ENCODE data around the gene LRRC10.
A peak's percentile ranks its signal among the peaks of the same experiment; 100 is the strongest.

LRRC10 gene

DNA sequence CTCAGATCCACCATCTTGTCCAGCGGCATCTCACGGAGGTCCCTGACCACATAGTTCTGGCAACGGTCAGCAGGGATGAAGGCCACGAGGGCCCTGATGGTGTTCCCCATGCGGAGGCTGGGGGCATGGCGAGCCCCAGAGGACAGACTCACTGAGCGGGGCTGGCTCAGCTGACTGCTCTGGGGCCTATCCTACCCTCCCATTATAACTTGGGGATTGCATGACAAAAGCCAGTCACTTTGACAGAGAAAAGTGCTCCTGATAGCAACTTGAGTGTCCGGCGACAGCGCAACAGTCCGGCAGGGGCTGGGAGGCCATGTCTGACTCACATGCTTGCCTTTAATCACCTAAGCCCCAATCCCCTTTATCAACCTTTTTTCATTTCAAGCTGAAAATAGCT is at the start of gene LRRC10:
Gene LRRC10 (minus strand): TSS at position 179 of the 400 bp plus-strand sequence. CDS start 69 bp downstream, at position 110.
- DNase-seq (ENCODE audit: low read depth in 2 of 2): no peak

GRCh38 chr12:69660164-69660863 is 49.6 kb upstream of the LRRC10 start:
- no peak for DNase-seq (ENCODE audit: low read depth in 2 of 2)

GRCh38 chr12:69658203-69658602 is 47.5 kb upstream of the LRRC10 start:
- DNase-seq (ENCODE audit: low read depth in 2 of 2): no peak

DNA sequence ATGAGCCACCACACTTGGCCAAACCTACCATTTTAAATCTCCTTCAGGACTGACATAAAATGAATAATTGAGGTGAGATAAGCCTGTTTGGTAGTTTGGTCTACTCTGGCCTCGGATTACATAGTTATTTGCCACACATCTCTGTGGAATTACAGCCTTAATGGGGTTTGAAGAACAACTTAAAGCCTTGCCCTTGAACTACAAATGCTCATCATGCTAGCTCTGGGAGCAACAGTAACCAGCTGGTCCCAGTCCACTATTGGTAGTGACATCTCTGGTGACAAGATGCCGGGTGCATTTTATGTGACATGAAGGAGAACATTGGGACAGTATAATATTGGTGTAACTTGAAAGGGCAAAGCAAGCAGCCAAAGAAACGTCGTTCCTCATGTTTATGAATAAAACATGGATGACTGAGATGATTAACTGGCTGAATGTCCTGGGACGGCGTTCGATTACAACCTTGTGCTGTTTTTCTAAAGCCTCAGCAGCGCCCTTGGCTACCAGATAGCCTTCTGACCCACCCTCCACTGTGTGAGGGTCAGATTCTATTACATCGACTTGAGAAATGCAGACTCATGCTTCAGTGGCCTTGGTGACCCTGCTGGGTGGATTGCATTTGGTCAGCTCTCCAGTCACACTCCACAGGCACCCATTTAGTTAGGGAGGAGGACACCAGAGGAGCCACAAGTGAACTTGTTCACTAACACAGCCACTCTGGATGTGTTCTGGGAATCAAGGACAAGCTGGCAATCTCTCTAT is 46.9 kb upstream of the LRRC10 start:
- no peak for DNase-seq (ENCODE audit: low read depth in 2 of 2)

DNA sequence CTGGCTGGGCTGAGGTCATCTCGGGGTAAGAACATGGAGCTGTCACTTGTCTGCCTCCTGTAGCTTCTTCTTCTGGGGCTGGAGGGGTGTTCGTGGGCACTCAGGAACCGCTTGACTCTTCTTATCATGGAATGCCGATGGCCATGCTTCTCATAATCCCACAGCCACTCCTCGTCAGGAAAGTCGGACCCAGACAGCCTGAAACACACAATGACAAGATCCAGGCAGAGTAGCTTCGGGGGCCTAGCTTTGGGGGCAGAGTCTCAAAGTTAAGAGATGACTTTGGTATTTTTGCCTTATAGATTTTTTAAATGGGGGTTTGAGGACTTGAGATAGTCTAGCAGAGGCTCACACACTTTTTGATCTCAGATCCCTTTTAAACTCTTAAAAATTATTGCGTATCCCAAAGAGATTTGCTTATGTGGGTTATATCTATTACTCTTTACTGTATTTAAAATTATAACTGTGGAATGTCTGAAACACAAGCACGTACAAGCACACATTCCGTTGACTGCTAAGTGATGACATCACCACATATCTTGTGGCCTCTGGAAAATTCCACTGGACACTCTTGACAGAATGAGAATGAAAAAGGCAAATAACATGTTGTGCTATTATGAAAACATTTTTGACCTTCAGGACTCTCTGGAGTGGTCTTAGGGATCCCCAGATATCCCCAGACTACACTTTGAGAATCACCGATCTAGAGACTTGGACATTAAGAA is 45.1 kb upstream of the LRRC10 start:
- peak; percentile 83 to 84 for DNase-seq (ENCODE audit: low read depth in 2 of 2)

DNA sequence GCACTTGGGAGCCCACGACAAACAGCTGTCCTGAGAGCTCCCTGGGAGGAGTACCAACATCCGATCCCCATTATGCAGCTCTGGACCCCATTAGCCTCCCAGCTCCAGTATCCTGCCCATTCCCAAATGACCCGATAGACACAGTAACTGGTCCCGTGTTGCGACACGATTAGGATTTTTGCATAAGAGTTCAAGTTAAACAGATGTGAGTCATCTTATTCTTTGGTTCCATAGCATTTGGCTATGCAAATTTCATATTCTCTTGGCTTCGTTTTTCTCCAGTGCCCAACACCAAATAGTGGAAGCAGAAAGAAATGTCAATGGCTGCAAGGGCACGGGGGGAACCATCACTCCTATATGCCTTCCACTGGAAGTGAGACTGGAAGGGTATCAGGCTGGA is 43.0 kb upstream of the LRRC10 start:
- peak; percentile 15 to 26 for DNase-seq (ENCODE audit: low read depth in 2 of 2)

DNA sequence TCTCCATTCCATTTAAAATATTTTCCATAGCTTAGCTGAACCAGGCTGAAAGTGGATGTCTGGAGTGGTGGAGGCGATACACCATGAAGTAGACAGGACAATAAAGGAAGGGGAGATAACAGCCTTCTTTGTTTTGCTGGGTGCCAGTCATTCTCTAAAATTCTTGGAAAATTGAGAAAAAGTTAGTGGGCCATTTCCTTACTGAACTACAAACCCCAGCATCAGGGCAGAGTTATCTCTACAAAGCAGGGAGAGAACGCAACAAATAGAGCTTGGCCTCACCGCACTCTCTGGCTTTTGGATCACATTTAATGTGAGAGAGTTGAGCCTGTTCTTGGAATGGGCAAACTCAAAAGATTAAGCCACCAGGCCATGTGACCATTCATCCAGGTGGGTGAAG is 41.2 kb upstream of the LRRC10 start:
- no peak for DNase-seq (ENCODE audit: low read depth in 2 of 2)

GRCh38 chr12:69649529-69649928 is 38.8 kb upstream of the LRRC10 start:
- no peak for DNase-seq (ENCODE audit: low read depth in 2 of 2)

DNA sequence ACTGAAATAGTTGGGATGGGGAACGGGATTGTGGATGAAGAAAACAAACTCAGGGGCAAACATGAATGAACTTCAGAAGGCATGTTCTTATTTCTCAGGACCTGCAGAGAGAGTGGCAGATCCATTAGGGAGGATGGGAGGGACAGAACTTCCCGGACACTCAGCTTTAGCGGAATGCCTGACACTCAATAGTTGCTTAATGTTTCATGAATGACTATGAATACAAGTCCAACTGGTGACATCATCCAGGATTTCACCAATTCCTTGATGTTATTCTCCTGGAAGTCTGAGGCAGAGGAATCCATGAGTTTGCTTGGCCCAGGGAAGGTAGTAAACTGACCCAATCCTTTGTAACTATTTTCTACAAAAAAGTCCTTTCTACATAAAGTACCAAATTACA is 37.8 kb upstream of the LRRC10 start:
- DNase-seq (ENCODE audit: low read depth in 2 of 2): peak; percentile 77 to 78

GRCh38 chr12:69647178-69647577 is 36.5 kb upstream of the LRRC10 start:
- no peak for DNase-seq (ENCODE audit: low read depth in 2 of 2)

- no peak for DNase-seq (ENCODE audit: low read depth in 2 of 2)
These were observed 34.3 kb upstream of the LRRC10 start for GRCh38 chr12:69645031-69645430.

DNA sequence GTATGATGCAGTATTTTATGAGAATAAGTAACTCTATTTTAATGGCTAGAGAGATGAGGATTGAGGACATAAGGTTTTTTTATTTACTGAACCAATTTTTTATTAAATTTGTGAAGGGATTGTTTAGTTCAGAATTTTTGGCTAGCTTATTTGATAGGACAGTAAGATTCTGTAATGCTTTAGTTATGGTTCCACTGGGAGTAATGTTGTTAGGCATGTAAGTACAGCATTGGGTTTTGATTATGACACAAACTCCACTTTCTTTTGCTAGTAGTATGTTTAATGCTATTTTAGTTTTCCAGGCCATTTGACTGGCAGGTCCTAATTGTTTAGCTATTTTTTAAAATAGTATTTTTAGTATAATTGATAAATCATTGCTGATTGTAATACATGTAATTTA is 33.8 kb upstream of the LRRC10 start:
- no peak for DNase-seq (ENCODE audit: low read depth in 2 of 2)

DNA sequence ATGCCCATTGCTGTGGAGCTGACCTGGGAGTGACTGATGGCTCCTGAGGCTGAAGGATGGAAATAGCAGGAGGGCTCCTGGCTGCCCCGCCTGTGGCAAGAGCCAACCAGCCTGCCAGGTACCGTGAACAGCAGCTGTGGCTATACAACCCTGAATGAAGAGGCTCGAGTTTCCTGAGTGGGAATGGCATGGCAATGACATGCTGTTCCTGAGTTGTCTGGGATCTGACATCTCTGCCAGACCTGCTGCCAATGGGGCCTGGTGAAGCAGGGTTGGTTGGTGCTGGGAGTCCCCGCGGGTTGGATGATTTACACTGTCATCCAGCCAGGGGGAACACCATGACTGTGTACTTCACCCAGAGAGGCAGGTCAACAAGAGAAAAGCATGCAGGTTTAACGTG is 31.8 kb upstream of the LRRC10 start:
- DNase-seq (ENCODE audit: low read depth in 2 of 2): no peak

GRCh38 chr12:69641546-69641945 is 30.8 kb upstream of the LRRC10 start:
- DNase-seq (ENCODE audit: low read depth in 2 of 2): no peak

- DNase-seq (ENCODE audit: low read depth in 2 of 2): peak; percentile 32 to 38
These were observed 28.8 kb upstream of the LRRC10 start for GRCh38 chr12:69639400-69640016.

DNA sequence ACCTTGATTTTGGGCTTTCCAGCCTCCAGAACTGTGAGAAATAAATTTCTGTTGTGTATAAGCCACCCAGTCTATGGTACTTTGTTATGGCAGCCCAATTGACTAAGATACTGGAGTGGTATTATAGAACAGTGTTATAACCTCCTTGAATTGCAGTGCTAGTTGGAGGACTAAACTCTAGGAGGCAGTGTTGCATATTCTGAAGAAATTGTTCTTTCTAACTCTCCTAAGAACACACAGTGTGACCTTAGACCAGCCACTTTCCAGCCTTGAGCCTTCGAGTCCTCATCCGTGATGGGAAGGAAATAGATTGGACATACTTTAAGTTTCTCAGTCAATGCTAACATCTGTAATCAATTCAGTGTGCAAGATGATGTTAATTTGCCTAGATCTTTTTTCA is 22.4 kb upstream of the LRRC10 start:
- DNase-seq (ENCODE audit: low read depth in 2 of 2): no peak

DNA sequence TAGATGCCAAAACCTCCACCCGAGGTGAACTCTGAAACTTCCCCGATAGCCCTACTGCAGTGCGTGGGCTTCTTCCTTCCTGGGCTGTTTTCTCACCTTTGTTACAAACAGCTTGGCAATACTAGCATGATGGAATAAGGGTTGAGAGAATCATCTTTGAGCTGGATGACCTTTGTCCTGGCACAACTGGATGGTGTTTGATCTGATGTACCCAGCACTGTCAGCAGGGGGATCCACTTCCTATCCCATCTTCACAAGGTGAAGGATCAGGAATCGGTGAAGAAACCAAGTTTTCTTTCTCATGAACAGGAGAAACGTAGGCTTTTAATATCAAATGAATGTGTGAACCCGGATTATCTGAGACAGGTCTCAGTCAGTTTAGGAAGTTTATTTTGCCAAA is 19.5 kb upstream of the LRRC10 start:
- DNase-seq (ENCODE audit: low read depth in 2 of 2): no peak

DNA sequence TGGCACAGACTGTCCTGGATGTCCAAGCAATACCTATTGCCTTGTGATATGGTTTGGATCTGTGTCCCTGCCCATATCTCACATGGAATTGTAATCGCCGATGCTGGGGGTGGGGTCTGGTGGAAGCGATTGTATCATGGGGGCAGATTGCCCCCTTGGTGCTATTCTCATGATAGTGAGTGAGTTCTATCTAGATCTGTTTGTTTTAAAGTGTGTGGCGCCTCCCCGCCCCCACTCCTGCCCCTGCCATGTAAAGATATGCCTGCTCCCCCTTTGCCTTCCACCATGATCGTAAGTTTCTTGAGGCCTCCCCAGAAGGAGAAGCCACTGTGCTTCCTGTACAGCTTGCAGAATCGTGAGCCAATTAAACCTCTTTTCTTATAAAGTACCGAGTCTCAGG is 16.8 kb upstream of the LRRC10 start:
- DNase-seq (ENCODE audit: low read depth in 2 of 2): no peak

DNA sequence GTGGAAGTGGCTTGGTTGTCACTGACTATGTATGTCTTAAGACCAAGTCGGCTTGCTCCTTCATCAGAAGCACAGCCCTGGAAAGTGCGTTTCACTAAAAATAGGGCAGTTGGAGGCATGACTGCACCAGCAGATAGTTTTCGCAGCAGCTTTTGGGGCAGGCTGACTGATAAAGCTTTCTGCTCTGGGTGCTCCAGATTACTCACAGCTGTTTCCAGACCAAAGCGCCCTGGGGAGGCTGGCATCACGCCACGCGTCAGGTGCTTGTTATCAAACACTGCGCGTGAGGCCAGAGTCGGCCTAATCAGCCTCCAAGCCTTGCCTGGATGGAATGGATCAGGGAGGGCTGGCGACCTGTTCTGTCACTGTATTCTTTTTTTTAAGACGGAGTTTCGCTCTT is 13.3 kb upstream of the LRRC10 start:
- no peak for DNase-seq (ENCODE audit: low read depth in 2 of 2)

DNA sequence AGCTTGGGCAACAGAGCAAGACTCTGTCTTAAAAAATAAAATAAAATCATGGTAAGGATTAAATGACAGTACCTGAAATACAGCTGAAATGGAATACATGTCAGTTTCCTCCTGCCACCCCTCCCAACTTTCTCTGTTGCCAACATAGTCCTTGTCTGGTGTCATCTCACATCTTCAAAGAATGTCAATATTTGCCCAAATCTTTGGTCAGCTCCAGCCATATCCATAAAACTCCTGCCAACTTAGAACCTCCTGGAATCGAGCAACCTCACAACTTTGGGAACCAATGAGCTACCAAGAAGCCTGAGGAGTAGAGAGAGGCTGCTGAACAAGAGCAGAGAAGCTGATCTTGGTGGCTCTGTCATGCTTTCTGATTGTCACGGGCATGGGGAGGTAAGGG is 10.8 kb upstream of the LRRC10 start:
- no peak for DNase-seq (ENCODE audit: low read depth in 2 of 2)

GRCh38 chr12:69620921-69621320 is 10.2 kb upstream of the LRRC10 start:
- no peak for DNase-seq (ENCODE audit: low read depth in 2 of 2)

- no peak for DNase-seq (ENCODE audit: low read depth in 2 of 2)
These were observed 9.4 kb upstream of the LRRC10 start for GRCh38 chr12:69620077-69620476.
